Kidney capillary endothelial cell (primary cell): ENCODE results near the gene DENND1B.

Experiments
- DNase-seq: peaks from one replicate; pipeline ENCODE4 v3.0.0-alpha.2; 2018; ENCODE audit warnings: low spot score

The DENND1B gene

GRCh38 chr1:197775282-197776262 is at the start of gene DENND1B:
DENND1B (minus strand) TSS chr1:197775480; CDS start chr1:197775155, 325 bp downstream.
- DNase-seq: peak; percentile 16

GRCh38 chr1:197814306-197814705 is 39.0 kb upstream of the DENND1B start:
- DNase-seq: no peak

DNA sequence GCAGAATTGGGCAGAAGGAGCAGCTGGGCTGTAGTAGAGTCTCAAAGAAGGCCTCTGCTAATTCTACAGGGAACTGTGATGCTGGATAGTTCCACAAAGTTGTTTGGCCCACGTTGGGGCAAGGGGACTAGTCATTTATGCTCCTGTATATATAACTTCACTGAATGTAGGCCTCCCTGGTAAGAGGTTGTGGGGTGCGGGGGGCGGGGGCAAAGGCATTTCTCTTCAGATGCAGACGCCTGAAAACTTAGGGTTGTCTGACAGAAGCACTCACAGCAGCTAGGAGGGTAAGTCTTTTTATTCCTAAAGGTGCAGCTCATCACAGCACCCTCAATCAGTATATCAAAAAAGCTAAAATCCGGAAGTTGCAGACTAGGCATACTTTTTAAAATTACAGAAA is 38.5 kb upstream of the DENND1B start:
- DNase-seq: no peak

- no peak for DNase-seq
These were observed 36.5 kb upstream of the DENND1B start for GRCh38 chr1:197811769-197812168.

DNA sequence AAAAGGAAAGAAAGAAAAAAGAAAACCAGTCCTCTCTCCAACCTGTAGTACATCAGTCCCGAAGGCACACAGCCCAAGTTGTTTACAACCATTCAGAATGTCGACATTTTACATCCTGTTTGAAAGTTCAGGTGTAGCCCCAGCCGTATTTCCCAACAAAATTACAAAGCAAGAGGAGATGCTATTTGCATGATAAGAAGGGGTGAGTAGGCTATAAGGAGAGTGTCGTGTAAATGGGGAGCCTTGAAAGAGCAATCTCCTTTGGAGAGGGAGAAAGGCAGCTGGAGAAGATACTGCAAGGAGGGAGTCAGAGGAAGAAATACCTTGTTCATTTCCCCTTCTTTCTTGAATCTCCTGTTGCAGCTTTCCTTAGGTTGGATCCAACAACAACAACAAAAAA is 35.5 kb upstream of the DENND1B start:
- DNase-seq: no peak

GRCh38 chr1:197808880-197809279 is 33.6 kb upstream of the DENND1B start:
- DNase-seq: no peak

- DNase-seq: no peak
These were observed 32.6 kb upstream of the DENND1B start for GRCh38 chr1:197807739-197808453.

DNA sequence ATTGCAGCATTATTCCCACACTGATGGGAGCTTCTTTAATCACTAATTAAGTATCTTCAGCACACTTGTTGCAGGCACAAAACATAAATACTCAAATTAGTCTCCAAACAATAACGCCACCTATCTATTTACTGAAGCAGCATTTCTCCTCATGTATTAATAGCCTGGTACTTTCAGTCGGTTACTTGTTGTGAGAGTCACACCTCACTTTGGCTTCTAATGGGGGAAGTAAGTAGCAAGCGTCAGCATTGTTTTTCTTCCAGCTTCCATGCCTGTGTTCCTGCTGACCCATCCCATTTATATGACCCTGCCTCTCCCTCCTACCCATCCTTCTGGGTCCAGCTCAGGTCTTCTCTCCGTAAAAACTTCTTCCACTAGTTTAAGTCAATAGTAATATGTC is 31.9 kb upstream of the DENND1B start:
- no peak for DNase-seq

- no peak for DNase-seq
These were observed 31.4 kb upstream of the DENND1B start for GRCh38 chr1:197806718-197807117.

DNA sequence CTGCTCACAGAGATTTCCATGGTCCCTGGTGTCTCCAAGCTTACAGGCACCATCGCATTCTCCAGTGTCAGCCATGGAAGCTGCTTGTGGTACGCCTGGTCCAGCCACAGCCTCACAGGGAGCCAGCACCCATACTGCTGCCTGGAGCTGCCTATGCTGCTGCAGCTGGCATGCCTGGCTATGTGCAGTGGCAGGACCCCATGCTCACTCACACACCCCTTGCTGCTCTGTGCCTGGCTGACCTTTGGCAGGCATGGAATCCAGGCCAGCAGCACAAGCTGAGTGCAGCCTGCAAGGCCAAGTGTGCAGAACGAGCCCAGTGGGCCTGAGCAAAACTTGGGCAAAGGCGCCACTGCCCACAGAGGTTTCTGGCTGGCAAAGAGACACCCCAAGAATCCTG is 26.4 kb upstream of the DENND1B start:
- no peak for DNase-seq

DNA sequence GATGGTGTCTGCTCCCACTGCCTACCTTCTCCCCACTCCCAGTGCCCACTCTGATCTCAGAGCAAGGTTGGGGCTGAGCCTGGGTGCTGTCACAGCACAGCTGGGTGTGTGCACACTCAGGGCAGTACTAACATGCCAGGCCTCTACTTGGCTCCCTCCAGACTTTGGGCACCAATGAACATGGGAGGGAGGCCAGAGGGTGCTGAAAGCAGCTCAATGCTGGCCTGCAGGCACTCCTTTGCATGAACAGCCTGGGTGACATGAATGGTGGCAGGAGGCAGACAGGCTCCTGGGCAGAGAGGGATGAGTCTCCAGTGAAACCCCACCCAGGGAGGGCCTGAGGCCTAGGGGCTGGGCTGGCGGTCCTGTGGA is 25.8 kb upstream of the DENND1B start:
- DNase-seq: no peak

DNA sequence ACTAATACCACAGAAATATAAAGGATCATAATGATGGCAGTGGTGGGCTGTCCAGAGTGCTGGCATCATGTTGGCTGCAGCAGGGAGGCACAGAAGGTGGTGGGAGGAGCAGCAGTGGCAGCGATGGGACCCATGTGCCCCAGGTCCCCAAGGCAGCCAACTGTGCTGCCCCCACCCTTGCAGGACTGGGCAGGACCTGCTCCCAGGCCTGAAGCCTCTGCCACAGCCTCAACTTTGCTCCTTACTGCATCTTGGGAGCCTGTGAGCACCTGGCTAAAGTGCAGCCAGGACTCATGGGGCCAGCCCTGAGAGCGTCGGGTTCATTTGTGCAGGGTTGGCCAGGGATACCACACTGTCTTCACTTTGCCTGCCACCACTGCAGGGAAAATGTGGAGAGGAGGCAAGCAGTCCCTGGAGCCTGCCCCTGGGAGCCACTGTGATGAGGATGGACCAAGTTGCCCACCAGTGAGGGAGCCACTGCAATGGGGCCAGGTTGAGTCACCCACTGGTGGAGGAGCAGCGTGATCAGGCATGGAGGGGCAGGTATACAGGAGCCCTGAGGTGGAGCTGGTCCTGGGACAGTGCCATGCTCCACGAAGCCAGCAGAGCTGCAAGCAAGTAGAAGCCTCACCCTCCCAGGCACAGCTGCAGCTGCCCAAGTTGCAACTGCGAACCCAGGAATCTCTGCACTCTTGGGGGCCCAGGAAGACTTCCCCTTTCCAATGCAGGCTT is 25.3 kb upstream of the DENND1B start:
- DNase-seq: no peak

DNA sequence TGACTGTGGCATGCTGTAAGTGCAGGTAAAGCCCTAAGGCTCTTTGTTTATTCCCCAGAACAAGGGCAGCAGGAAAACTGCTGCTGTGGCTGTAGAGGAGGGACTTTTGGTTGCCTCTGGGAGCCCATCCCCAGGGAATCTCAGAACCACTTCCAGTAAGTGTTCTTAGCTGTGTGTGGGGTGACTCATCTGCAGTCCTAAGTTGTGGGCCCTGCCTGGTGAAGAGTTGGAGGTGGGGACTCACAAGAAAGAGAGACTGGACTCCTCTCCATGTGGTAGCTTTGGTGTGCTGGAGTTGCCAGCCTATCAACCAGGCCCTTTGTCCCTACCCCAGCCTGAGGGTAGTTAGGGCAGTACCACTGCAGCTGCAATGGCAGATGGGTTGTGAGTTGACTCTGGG is 24.0 kb upstream of the DENND1B start:
- DNase-seq: no peak

DNA sequence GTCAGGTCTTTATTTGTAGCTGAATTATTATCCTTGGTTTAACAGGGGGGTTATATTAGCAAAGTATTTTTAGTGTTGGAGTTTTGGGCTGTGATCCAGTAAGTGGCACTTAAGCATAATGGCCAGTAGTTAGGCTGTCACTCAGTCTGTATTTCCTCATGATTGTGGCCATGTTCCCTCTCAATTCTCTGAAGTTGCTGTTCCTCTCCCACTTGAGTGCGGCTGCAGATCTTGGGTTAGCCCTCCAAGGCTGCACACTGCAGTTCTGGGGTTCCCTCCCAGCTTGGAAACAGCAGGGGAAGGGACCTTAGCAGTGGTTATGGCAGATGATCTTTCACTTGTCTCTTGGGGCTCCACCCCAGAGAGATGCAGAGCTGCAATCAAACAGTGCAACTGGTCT is 23.2 kb upstream of the DENND1B start:
- DNase-seq: no peak

GRCh38 chr1:197797010-197797409 is 21.7 kb upstream of the DENND1B start:
- DNase-seq: no peak

GRCh38 chr1:197788741-197789739 is 13.8 kb upstream of the DENND1B start:
- no peak for DNase-seq

- no peak for DNase-seq
These were observed 12.6 kb upstream of the DENND1B start for GRCh38 chr1:197787623-197788536.

- no peak for DNase-seq
These were observed 11.8 kb upstream of the DENND1B start for GRCh38 chr1:197787056-197787455.

GRCh38 chr1:197786280-197786679 is 11.0 kb upstream of the DENND1B start:
- no peak for DNase-seq

- peak; percentile 21 for DNase-seq
These were observed 8.2 kb upstream of the DENND1B start for GRCh38 chr1:197783510-197783948.
